ENCODE data around the gene ANKFN1. TPM values are rescaled to one million over a fixed set of nuclear protein-coding genes. Genes with fewer than 3 reads are reported as not detected.

The ANKFN1 gene
- total RNA-seq, 1 donor from 2014 or later, result 1.6 TPM

DNA sequence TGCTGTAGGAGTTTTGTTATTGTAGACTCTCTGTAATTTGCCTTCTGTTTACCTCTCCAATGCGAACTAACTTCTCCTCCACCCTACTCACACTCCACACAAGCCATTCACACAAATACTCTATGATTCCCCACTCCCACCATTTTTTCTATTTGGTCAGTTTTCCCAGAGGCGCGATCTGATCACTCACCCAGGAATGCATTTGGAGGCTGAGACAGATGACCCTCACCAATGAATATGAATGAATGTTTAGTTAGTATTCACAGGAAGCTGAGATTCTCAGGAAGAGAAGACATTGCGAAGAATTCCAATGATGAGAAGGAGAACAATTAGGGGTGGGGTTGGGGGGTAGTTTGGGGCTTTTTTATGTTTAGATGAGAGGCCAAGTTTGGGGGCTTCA lies 10.5 kb upstream of the ANKFN1 start:
- Histone ChIP-seq H3K9me3 (ENCODE audit: control insufficient read depth in 3 of 3, low read length in 3 of 3) (no peaks in the 10 kb centered on the region), H3K27ac (ENCODE audit: low read depth, low read length) (no peak overlapping the region), H3K4me1 (ENCODE audit: control insufficient read depth in 3 of 3, insufficient read depth in 3 of 3, low read length in 3 of 3) (peaks cover 0 to 14% (median 4%) of the 10 kb centered on the region in 3 donors), H3K4me3 (ENCODE audit: low read length in 3 of 3) (no peak overlapping the region), H3K27me3 (ENCODE audit: control insufficient read depth in 3 of 3, insufficient read depth in 3 of 3, low read length in 3 of 3) (peaks cover 0 to 2% (median 0%) of the 10 kb centered on the region in 3 donors), H3K9ac (ENCODE audit: low read depth in 1 of 3, low read length in 3 of 3) (no peak overlapping the region), H3K36me3 (ENCODE audit: control insufficient read depth in 3 of 3, insufficient read depth in 3 of 3, low read length in 3 of 3) (no peaks in the 10 kb centered on the region)

DNA sequence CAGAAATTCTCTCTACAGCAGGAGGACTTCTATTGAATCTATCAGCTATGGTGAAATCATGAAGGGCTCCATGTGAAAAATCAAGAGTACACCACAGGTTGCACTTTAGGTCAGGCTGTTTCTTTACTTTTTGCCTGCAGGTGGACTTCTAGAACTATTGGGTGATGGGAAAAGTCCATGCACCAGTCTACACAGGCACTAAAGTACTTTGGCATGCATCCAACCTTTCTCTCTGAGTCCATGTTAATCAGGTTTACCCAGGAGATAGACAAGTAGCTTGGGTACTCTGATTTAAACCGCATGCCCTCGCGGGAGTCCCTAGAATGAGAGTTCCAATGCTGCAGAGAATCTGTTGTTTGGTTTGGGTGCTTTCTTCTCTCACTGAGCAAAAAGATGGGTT lies 9.1 kb upstream of the ANKFN1 start:
- Histone ChIP-seq H3K4me1 (ENCODE audit: control insufficient read depth in 3 of 3, insufficient read depth in 3 of 3, low read length in 3 of 3) (peaks cover 0 to 14% (median 4%) of the 10 kb centered on the region in 3 donors), H3K4me3 (ENCODE audit: low read length in 3 of 3) (no peak overlapping the region), H3K9ac (ENCODE audit: low read depth in 1 of 3, low read length in 3 of 3) (no peak overlapping the region), H3K27ac (ENCODE audit: low read depth, low read length) (no peak overlapping the region), H3K9me3 (ENCODE audit: control insufficient read depth in 3 of 3, low read length in 3 of 3) (no peaks in the 10 kb centered on the region), H3K36me3 (ENCODE audit: control insufficient read depth in 3 of 3, insufficient read depth in 3 of 3, low read length in 3 of 3) (no peaks in the 10 kb centered on the region), H3K27me3 (ENCODE audit: control insufficient read depth in 3 of 3, insufficient read depth in 3 of 3, low read length in 3 of 3) (peaks cover 0 to 2% (median 0%) of the 10 kb centered on the region in 3 donors)

DNA sequence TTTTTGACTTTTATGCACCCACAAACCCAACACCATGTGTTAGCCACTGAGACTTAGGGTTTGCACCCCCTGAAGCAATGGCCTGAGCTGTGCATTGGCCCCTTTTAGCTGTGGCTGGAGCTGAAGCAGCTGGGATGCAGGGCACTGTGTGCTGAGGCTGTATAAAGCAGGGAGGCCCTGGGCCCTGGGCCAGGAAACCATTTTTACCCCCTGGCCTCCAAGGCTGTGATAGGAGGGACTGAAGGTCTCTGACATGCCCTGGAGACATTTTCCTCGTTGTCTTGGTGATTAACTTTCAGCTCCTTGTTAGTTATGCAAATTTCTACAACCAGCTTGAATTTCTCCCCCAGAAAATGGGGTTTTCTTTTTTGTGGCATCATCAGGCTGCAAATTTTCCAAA lies 6.7 kb upstream of the ANKFN1 start:
- no peaks in the 10 kb centered on the region for H3K9me3 ChIP-seq (ENCODE audit: control insufficient read depth in 3 of 3, low read length in 3 of 3)
- no peak overlapping the region for H3K4me3 ChIP-seq (ENCODE audit: low read length in 3 of 3)
- no peak overlapping the region for H3K9ac ChIP-seq (ENCODE audit: low read depth in 1 of 3, low read length in 3 of 3)
- no peak overlapping the region for H3K27ac ChIP-seq (ENCODE audit: low read depth, low read length)
- H3K27me3 ChIP-seq (ENCODE audit: control insufficient read depth in 3 of 3, insufficient read depth in 3 of 3, low read length in 3 of 3), result peaks cover 0 to 2% (median 0%) of the 10 kb centered on the region in 3 donors
- H3K36me3 ChIP-seq (ENCODE audit: control insufficient read depth in 3 of 3, insufficient read depth in 3 of 3, low read length in 3 of 3), result no peaks in the 10 kb centered on the region
- H3K4me1 ChIP-seq (ENCODE audit: control insufficient read depth in 3 of 3, insufficient read depth in 3 of 3, low read length in 3 of 3), result peaks cover 0 to 6% (median under 1%) of the 10 kb centered on the region in 3 donors

DNA sequence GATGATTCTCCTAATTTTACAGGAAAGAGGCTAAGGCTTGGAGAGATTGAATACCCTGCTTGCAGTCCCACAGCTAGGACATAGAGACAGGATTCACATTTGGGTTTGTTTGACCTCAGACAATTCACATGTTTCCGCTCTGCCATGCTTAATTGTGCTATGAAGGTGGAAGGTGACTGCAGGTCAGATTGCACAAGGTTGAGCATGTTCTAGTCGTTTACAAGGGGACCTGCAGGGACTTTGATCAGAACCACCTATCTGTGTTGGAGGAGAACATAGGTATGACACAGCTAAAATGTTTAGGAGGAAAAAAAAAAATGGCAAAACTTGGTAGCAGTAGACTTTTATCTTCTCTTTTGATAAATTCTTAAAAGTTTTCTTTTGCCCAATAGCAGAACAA lies 4.9 kb upstream of the ANKFN1 start:
- H3K4me1 ChIP-seq (ENCODE audit: control insufficient read depth in 3 of 3, insufficient read depth in 3 of 3, low read length in 3 of 3), result no peaks in the 10 kb centered on the region
- H3K27me3 ChIP-seq (ENCODE audit: control insufficient read depth in 3 of 3, insufficient read depth in 3 of 3, low read length in 3 of 3), result peaks cover 0 to 2% (median 0%) of the 10 kb centered on the region in 3 donors
- H3K9me3 ChIP-seq (ENCODE audit: control insufficient read depth in 3 of 3, low read length in 3 of 3), result no peaks in the 10 kb centered on the region
- no peak overlapping the region for H3K27ac ChIP-seq (ENCODE audit: low read depth, low read length)
- H3K9ac ChIP-seq (ENCODE audit: low read depth in 1 of 3, low read length in 3 of 3), result no peak overlapping the region
- H3K4me3 ChIP-seq (ENCODE audit: low read length in 3 of 3), result no peak overlapping the region
- no peaks in the 10 kb centered on the region for H3K36me3 ChIP-seq (ENCODE audit: control insufficient read depth in 3 of 3, insufficient read depth in 3 of 3, low read length in 3 of 3)

DNA sequence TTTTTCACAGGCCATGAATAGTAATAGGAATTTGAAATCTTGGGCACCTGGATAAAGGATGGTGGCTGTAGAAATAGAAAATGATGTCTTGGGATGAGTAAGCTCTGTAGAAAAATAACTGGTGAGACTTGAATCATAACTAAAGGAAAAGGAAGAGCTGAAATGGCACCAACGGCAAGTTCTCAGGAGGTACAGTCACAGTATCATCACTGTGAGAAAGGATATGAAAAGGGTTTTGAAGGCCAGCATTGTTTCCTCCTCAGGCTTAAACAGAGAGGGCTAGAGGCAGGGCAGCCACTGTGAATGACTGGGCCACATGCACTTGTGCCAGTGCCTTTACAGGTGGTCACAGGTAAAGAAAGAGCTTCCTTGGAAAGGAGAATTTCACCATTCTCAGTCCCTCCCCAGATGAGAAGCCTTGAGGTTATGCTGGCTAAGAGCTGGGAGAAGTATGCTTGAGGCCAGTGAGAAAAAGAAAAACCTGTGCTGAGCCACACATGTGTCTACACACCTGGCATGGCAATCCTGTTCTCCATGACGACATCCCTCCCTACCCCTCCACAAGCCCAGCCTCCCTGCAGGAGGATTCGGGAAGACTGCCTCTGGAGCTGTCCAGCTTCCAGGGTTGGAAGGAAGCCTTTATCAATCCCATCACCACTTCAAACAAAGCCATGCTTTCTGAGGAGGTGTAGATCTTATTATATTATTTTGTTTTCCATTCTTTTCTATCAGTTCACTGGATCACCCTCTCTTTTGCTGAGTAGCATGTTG lies 3.8 kb upstream of the ANKFN1 start:
- Histone ChIP-seq H3K9ac (ENCODE audit: low read depth in 1 of 3, low read length in 3 of 3) (no peak overlapping the region), H3K27ac (ENCODE audit: low read depth, low read length) (no peak overlapping the region), H3K4me1 (ENCODE audit: control insufficient read depth in 3 of 3, insufficient read depth in 3 of 3, low read length in 3 of 3) (no peaks in the 10 kb centered on the region), H3K36me3 (ENCODE audit: control insufficient read depth in 3 of 3, insufficient read depth in 3 of 3, low read length in 3 of 3) (no peaks in the 10 kb centered on the region), H3K4me3 (ENCODE audit: low read length in 3 of 3) (no peak overlapping the region), H3K27me3 (ENCODE audit: control insufficient read depth in 3 of 3, insufficient read depth in 3 of 3, low read length in 3 of 3) (no peaks in the 10 kb centered on the region), H3K9me3 (ENCODE audit: control insufficient read depth in 3 of 3, low read length in 3 of 3) (no peaks in the 10 kb centered on the region)

DNA sequence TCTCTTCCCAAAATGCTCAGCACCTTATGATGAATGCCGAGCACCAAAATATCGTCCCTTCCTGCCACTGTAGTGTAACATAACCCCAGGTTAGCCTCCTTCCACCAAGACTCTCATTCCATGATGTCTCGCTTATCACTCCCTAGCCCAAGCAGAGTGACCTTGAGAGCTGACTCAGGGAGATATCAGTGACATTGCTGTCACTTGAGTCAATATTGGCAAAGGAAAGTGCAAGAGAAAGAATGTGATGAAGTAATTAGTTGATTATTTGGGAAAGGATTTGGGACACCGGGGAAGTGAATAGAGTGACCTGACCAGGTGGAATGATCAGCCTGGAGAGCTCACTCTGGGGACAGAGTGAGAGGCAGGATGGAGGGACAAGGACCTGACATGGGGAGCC lies 2.6 kb upstream of the ANKFN1 start:
- Histone ChIP-seq H3K4me1 (ENCODE audit: control insufficient read depth in 3 of 3, insufficient read depth in 3 of 3, low read length in 3 of 3) (no peaks in the 10 kb centered on the region), H3K9me3 (ENCODE audit: control insufficient read depth in 3 of 3, low read length in 3 of 3) (no peaks in the 10 kb centered on the region), H3K4me3 (ENCODE audit: low read length in 3 of 3) (no peak overlapping the region), H3K27ac (ENCODE audit: low read depth, low read length) (no peak overlapping the region), H3K36me3 (ENCODE audit: control insufficient read depth in 3 of 3, insufficient read depth in 3 of 3, low read length in 3 of 3) (no peaks in the 10 kb centered on the region), H3K27me3 (ENCODE audit: control insufficient read depth in 3 of 3, insufficient read depth in 3 of 3, low read length in 3 of 3) (no peaks in the 10 kb centered on the region), H3K9ac (ENCODE audit: low read depth in 1 of 3, low read length in 3 of 3) (no peak overlapping the region)

DNA sequence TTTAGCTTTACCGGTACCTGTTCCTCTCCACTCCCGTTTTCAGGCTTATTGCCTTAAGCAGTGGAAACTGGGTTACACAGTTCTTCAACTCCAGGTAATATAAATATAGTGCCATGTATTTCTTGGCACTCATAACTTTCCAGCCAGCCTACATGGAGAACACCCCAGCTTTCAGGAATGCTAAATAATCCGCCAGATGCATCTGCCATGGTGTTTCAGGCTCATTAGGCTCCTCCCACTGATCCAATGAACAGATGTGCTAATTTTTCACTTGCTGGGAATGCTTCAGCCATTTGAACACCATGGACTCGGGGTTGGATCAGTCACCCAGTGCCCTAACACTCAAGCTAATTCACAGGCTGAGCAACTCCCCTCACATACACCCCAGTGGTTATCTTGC lies 4.6 kb downstream of the ANKFN1 start:
- no peak overlapping the region for H3K27ac ChIP-seq (ENCODE audit: low read depth, low read length)
- H3K9ac ChIP-seq (ENCODE audit: low read depth in 1 of 3, low read length in 3 of 3), result no peak overlapping the region
- no peaks in the 10 kb centered on the region for H3K4me1 ChIP-seq (ENCODE audit: control insufficient read depth in 3 of 3, insufficient read depth in 3 of 3, low read length in 3 of 3)
- no peak overlapping the region for H3K4me3 ChIP-seq (ENCODE audit: low read length in 3 of 3)
- no peaks in the 10 kb centered on the region for H3K27me3 ChIP-seq (ENCODE audit: control insufficient read depth in 3 of 3, insufficient read depth in 3 of 3, low read length in 3 of 3)
- no peaks in the 10 kb centered on the region for H3K9me3 ChIP-seq (ENCODE audit: control insufficient read depth in 3 of 3, low read length in 3 of 3)
- no peaks in the 10 kb centered on the region for H3K36me3 ChIP-seq (ENCODE audit: control insufficient read depth in 3 of 3, insufficient read depth in 3 of 3, low read length in 3 of 3)

DNA sequence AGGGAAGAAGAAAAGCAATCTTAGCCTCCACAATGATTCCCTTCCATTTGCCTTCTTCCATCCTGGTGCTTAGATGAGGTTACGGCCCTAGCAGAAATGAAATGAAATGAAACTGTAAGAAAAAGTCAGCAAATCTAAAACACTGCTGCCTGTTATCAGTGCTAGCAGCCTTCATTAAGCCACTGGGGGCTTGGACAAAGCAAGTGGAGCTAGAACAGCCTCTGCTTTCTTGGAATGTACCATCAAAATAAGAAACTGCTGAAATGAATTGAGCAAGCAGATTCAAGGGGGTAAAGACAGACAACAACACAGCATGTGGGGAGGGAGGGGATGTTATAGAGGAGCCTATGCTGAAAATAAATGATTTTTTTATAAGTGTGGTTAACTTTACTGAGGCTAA lies 5.1 kb downstream of the ANKFN1 start:
- Histone ChIP-seq H3K9me3 (ENCODE audit: control insufficient read depth in 3 of 3, low read length in 3 of 3) (no peaks in the 10 kb centered on the region), H3K27me3 (ENCODE audit: control insufficient read depth in 3 of 3, insufficient read depth in 3 of 3, low read length in 3 of 3) (no peaks in the 10 kb centered on the region), H3K4me1 (ENCODE audit: control insufficient read depth in 3 of 3, insufficient read depth in 3 of 3, low read length in 3 of 3) (no peaks in the 10 kb centered on the region), H3K4me3 (ENCODE audit: low read length in 3 of 3) (no peak overlapping the region), H3K36me3 (ENCODE audit: control insufficient read depth in 3 of 3, insufficient read depth in 3 of 3, low read length in 3 of 3) (no peaks in the 10 kb centered on the region), H3K9ac (ENCODE audit: low read depth in 1 of 3, low read length in 3 of 3) (no peak overlapping the region), H3K27ac (ENCODE audit: low read depth, low read length) (no peak overlapping the region)

DNA sequence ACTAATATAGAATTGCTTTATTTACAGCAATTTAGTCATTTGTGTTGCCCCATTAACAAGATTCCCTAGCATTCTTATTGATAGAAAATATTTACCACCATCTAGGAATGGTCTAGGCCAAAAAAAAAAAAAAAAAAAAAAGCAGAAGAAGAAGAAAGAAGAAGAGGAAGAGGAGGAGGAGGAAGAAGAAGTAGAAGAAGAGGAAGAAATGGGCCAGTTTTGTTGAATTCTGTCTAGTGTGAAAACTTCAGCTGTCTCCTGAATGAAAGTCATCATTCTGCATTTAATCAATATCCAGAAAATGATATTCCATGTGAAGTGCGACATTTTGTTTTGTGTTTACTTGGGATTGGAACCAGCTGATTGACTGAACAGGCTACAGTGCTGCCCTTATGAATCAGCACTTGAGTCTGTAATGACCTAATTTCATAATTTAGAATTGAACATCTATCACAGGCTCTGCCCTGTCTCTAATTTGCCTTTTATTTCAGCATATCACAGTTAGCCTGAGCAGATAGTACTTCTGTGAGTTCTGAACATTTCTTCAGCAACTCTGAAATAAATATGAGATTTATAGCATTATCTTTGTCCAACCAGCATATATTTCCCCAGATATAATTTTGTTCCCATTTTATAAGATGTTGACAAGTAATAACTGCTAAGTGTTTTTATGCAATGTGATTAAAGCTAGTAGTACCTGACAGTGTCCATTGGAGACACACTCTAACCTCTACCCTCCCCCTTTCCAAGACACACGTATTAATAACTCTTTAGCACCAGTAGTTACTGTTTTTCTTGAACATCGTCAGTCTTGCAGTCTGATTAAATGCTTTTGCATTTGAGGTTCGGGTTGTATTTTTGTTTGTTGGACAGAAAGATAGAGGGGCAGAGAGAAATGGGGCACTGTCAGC lies 5.9 kb downstream of the ANKFN1 start:
- Histone ChIP-seq H3K4me1 (ENCODE audit: control insufficient read depth in 3 of 3, insufficient read depth in 3 of 3, low read length in 3 of 3) (no peaks in the 10 kb centered on the region), H3K36me3 (ENCODE audit: control insufficient read depth in 3 of 3, insufficient read depth in 3 of 3, low read length in 3 of 3) (no peaks in the 10 kb centered on the region), H3K27me3 (ENCODE audit: control insufficient read depth in 3 of 3, insufficient read depth in 3 of 3, low read length in 3 of 3) (no peaks in the 10 kb centered on the region), H3K9me3 (ENCODE audit: control insufficient read depth in 3 of 3, low read length in 3 of 3) (no peaks in the 10 kb centered on the region), H3K9ac (ENCODE audit: low read depth in 1 of 3, low read length in 3 of 3) (no peak overlapping the region), H3K27ac (ENCODE audit: low read depth, low read length) (no peak overlapping the region), H3K4me3 (ENCODE audit: low read length in 3 of 3) (no peak overlapping the region)

DNA sequence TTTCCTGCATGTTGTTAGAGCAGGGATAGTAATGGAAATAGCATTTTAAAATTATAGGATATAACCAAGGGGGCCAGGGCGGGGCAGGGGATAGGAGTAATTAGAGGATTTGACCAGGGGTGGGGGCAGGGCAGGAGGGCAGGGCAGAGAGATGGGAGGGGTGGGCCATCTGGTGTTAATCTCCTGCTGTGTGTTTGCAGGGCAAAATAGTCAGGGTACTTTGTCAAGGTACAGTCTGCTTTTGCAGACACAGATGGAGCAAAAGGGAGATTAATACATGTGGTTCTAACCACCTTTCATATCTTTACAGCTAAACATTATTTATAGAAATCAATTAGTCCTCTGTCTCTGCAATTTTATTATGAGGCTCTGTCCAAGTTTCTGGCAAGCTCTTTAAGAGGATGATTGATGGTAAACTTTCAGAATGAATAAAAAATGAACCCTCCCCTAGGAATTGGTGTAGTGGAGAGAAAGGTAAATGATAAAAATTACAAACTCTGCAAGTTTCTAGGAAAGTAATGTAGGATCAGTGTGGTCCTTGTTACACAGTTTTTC lies 6.6 kb downstream of the ANKFN1 start:
- H3K9ac ChIP-seq (ENCODE audit: low read depth in 1 of 3, low read length in 3 of 3), result no peak overlapping the region
- no peaks in the 10 kb centered on the region for H3K4me1 ChIP-seq (ENCODE audit: control insufficient read depth in 3 of 3, insufficient read depth in 3 of 3, low read length in 3 of 3)
- no peaks in the 10 kb centered on the region for H3K36me3 ChIP-seq (ENCODE audit: control insufficient read depth in 3 of 3, insufficient read depth in 3 of 3, low read length in 3 of 3)
- H3K9me3 ChIP-seq (ENCODE audit: control insufficient read depth in 3 of 3, low read length in 3 of 3), result no peaks in the 10 kb centered on the region
- H3K27ac ChIP-seq (ENCODE audit: low read depth, low read length), result no peak overlapping the region
- H3K4me3 ChIP-seq (ENCODE audit: low read length in 3 of 3), result no peak overlapping the region
- H3K27me3 ChIP-seq (ENCODE audit: control insufficient read depth in 3 of 3, insufficient read depth in 3 of 3, low read length in 3 of 3), result no peaks in the 10 kb centered on the region
